ENCODE results near the gene GREB1L.
"Not testable (repeated sequence)": the region's sequence is repeated elsewhere in the genome, so short reads cannot be mapped to it uniquely, and the experiment has no call there.

- TF ChIP-seq CTCF (IDR thresholded peaks at IDR 0.05); EZH2 (IDR thresholded peaks at IDR 0.05; ENCODE audit: borderline replicate concordance, insufficient read depth, low read depth, low read length, poor library complexity, severe bottlenecking): not testable (repeated sequence)
Observed at GRCh38 chr18:21311980-21312379, 69.9 kb downstream of the GREB1L start.

All from B cell (primary cell).